B cell (primary cell): ENCODE measurements around the gene DDX25.

Experiments used
- EZH2 ChIP-seq: IDR thresholded peaks from 2 replicates; pipeline ENCODE4 v1.6.1; 2012; ENCODE audit warnings: borderline replicate concordance, low read depth, mild to moderate bottlenecking, moderate library complexity, low read length; ENCODE audit not compliant: insufficient read depth, poor library complexity, severe bottlenecking
- TF ChIP-seq, protein P1 (sequence below): fragments of 200-600 bp; IDR thresholded peaks from one replicate; pipeline ENCODE4 v1.8.0; 2022; ENCODE audit warnings: antibody characterized with exemption, mild to moderate bottlenecking

- TF ChIP-seq, protein P1, sequence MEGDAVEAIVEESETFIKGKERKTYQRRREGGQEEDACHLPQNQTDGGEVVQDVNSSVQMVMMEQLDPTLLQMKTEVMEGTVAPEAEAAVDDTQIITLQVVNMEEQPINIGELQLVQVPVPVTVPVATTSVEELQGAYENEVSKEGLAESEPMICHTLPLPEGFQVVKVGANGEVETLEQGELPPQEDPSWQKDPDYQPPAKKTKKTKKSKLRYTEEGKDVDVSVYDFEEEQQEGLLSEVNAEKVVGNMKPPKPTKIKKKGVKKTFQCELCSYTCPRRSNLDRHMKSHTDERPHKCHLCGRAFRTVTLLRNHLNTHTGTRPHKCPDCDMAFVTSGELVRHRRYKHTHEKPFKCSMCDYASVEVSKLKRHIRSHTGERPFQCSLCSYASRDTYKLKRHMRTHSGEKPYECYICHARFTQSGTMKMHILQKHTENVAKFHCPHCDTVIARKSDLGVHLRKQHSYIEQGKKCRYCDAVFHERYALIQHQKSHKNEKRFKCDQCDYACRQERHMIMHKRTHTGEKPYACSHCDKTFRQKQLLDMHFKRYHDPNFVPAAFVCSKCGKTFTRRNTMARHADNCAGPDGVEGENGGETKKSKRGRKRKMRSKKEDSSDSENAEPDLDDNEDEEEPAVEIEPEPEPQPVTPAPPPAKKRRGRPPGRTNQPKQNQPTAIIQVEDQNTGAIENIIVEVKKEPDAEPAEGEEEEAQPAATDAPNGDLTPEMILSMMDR, result no peak
- TF ChIP-seq EZH2, result no peak
Measured at GRCh38 chr11:125932301-125932700, 28.0 kb downstream of the DDX25 start.
